ENCODE results near the gene LRRC3.

The LRRC3 gene

DNA sequence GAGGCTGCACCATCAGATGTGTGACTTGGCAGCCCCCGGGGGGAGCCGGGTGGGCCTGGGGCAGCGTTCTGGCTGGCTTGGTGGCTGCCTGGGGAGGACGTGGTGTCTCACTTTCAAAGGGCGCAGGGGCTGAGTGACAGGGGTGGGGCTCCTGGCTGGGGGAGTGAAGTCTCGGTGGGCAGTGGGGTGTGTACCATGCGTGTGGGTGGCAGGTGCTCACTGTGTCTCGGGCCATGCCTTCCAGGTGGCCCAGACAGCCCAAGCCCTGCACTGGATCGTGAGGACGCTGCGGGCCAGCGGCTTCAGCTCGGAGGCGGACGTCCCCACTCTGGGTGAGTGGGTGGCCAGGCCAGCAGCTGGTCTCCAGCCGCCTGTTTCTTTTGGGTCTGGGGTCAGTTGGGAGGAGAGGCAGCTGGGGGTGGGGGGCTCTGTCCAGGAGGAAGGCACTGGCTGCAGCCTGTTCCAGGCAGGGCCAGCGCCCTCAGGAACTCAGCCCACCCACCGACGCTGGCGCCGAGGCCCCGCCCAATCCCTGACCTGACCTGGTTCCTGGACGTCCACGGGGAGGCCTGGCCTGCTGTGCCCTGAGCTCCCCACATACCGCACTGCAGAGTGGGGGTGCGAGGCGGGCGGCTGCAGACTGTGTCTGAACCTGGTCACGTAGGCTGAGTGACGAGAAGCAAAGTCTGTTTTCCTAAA lies 30.6 kb upstream of the LRRC3 start:
- DNase-seq (ENCODE audit: low spot score): no peak

DNA sequence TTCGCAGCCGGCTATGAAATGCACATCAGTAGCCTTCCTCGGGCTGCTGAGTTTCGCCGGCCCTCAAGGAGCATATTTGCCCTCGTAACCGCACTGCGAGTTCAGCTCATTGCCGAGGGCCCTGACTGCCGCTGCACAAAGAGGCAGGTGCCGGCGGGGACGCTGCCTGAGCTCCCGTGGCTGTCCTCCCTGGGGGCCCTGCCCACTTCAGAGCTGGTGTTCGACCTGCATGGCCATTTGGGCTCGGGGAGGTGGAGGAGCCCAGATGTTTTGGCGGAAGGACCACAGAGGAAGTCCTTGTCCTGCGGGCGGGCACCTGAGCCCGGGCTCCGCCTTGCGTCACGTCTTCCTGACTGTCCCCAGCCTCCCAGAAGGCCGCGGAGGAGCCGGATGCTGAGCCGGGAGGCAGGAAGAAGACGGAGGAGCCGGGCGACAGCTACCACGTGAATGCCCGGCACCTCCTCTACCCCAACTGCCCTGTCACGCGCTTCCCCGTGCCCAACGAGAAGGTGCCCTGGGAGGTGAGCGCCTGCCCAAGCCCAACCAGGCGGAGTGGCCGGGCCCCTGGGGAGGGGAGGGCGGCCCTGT lies 29.9 kb upstream of the LRRC3 start:
- DNase-seq (ENCODE audit: low spot score): no peak

DNA sequence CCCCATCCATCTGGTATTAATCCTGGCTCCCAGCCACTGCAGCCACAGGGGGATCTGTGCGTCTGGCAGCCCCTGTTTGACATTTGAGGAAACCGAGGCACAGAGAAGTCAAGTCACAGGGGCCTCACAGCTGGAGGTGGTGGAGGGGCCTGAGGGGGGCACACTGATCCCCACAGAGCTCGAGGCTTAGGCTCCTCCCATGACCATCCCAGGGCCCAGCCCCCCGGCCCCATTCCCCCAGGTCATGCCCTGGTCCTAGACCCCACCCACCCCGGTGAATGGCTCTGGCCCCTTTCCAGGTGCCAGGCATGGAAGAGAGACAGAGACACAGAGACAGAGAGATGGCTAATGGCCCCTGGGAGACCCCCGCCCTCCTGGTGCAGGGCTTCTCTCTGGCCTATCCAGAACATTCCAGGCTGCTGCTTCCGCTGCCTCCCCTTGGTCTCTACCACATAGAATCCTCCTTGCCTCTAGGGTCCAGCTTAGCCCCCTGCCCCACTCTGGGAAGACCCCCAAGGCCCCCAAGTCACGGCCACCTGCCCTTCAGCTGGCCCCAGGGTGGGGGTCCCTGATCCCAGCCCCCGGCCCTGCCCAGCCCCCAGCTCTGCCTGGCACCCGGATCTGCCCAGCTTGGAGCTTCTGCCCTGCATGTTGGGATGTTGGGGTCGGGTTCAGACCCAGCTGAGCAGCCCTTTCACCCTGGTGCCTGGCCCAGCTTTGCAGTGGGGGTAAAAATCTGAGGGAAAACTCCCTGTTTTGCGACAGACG lies 29.2 kb upstream of the LRRC3 start:
- DNase-seq (ENCODE audit: low spot score): no peak

DNA sequence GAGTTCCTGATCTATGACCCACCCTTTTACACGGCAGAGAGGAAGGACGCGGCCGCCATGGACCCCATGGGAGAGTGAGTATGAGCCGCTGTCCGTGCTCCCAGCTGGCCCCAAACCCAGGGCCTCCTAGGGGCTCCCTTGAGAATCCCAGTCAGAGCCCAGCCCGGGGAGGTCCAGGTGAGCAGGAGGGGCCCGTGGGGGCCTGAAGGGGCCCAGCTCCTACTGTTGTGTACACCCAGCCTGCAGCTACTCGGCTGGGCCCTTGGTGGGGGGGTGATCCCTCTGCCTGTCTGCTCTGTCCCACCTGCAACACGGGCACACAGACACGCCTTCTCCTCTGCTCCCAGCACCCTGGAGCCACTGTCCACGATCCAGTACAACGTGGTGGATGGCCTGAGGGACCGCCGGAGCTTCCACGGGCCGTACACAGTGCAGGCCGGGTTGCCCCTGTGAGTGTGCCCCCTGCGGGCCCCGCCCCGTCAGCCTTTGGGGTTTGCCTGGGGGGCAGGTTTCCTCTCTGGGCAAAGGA lies 28.6 kb upstream of the LRRC3 start:
- no peak for DNase-seq (ENCODE audit: low spot score)

DNA sequence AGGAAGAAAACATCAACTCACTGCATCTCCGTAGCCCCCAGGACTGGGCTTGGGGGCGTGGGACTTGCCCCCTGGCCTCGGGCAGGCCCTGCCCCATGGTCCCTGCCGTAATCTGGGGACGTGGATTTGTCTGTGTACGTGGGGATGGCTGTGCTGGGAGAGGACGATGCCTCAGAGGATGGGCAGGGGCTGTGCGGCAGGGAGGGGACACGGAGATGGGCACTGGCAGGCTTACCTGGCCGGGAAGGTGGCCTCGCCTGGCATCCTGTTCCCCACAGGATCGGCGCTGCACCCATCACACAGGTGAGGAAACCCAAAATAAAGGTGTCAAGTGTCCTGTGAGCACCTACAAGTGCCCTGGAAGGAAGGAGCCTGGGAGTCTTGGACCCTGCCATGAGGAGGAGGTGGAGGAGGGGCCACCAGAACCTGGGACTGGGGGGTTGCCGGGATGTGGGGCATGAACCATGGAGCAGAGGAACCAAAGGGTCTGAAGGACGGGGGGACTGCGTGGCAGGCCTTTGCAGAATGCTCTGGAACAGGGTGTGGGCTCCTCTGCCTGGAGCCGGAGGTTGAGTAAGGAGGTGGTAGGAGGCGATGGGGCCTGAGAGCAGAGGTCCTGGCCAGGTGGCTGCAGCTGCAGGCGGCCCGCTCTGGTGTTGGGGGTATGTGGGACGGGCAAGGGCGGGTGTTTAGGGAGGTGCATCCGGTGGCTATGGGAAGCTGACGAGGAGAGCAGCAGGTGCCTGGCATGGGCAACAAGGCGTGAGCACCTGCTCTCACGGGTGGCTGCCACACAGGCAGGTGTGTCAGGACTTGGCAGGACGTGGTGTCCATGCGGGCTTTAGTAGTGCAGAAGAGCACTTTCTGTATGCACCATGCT lies 27.8 kb upstream of the LRRC3 start:
- DNase-seq (ENCODE audit: low spot score): no peak

DNA sequence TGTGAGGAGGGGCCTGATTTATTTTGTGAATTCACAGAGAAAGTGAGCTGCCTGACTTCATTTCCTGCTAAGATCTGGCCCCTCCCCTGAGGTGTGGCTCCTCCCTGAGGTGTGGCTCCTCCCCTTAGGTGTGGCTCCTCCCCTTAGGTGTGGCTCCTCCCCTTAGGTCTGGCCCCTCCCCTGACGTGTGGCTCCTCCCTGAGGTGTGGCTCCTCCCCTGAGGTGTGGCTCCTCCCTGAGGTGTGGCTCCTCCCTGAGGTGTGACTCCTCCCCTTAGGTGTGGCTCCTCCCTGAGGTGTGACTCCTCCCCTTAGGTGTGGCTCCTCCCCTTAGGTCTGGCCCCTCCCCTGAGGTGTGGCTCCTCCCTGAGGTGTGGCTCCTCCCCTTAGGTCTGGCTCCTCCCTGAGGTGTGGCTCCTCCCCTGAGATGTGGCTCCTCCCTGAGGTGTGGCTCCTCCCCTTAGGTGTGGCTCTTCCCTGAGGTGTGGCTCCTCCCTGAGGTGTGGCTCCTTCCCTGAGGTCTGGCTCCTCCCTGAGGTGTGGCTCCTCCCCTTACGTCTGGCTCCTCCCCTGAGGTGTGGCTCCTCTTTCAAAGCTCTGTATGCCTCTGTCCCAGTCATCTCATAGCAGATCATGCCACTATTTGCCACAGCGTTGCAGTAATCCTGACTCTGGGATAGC lies 26.9 kb upstream of the LRRC3 start:
- no peak for DNase-seq (ENCODE audit: low spot score)

DNA sequence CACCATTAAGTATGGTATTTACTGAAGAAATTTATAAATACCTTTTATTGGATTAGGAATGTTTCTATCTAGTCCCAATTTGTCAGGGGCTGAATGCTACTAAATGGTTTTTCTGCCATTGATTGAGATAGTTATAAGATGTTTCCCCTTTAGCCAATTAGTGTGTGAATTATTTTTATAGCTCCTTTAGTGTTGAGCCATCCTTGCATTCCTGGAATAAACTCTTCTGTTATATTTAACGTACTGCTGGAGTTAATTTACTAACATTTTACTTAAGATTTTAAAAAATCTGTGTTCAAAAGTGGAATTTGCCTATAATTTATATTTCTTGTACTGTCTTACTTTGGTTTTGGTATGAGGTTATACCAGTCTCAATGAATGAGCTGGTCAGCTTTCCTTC lies 25.4 kb upstream of the LRRC3 start:
- DNase-seq (ENCODE audit: low spot score): no peak

DNA sequence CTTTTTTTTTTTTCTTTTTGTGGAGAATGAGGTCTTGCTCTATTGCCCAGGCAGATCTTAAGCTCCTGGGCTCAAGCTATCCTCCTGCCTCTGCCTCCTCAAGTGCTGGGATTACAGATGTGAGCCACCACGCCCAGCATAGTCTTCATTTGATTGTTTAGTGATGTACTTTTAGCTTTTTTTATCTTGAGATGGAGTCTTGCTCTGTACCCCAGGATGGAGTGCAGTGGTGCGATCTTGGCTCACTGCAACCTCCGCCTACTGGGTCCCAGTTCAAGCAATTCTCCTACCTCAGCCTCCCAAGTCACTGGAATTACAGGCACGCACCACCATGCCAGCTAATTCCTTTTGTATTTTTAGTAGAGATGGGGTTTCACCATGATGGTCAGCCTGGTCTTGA lies 24.0 kb upstream of the LRRC3 start:
- no peak for DNase-seq (ENCODE audit: low spot score)

DNA sequence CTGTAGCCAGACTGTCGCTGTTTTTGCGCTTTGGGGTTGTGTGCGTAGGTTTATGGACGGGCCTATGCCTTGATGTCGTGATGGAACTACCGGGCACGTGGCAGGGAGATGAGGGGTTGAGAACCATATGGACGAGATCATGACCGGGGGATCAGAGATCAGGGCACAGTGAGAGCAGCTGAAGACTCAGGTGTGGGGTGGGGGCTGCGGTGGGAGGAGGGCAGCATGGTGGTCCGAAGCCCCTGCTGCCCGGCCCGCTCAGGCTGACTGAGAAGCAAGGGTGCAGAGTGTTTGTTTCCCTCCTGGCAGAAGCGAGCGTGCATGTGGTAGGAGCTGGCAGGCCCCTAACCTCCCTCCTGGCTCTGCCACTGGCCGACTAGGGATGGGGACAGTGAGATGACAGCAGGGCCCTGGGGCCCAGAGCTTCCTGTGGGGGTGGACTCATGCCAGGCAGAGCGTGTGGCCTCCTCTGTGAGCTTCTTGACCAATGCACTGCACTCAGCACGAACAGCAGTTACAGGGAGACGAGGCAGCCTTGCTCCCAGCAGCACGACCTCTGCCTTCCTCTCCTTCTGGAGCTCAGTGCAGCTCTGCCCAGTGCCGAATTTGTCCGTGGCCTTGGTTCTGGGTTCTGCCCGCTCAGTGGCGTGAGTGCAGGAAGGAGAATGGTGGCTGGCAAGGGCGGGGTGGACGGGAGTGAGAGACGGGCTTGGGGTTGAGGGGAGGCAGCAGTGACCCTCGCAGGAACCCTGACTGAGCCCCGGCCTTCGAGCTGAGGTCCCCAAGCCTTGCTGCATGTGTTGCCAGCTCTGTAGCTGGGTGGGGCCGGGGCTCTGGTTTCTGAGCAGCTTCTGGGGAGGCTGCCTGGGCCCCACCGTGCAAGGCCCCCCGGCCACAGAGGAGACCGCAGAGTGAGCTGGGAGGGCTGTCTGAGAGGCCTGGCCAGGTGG lies 22.2 kb upstream of the LRRC3 start:
- DNase-seq (ENCODE audit: low spot score): no peak

DNA sequence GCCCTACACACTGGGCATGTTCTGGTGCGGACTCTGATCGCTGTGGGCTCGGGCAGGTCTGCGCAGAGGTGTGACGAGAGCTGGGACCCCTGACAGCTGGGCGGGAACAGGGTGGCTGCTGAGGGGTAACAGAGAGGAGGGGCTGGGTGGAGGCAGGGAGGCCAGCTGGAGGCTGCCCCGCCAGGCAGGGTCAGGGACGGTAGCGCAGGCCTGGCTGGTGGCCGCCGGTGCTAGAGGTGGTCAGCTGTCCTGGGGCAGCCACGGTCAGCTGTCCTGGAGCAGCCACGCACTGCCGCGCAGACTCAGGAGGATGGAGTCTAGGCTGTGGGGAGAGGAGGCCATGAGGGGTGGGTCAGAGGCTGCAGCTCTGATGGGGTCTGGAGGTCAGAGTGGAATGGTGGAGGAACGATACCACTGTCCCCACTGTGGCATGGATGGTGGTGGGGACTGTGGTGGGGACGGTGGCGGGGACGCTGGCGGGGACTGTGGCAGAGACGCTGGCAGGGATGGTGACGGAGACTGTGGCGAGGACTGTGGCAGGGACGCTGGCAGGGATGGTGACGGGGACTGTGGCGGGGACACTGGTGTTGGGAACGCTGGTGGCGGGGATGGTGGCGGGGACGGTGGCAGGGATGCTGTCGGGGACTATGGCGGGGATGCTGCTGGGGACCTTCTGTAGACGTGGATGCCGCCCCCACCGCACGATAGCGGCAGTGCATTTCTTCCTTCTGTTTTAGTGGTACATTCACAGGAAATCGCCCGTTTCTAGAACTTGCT lies 21.3 kb upstream of the LRRC3 start:
- DNase-seq (ENCODE audit: low spot score): no peak

DNA sequence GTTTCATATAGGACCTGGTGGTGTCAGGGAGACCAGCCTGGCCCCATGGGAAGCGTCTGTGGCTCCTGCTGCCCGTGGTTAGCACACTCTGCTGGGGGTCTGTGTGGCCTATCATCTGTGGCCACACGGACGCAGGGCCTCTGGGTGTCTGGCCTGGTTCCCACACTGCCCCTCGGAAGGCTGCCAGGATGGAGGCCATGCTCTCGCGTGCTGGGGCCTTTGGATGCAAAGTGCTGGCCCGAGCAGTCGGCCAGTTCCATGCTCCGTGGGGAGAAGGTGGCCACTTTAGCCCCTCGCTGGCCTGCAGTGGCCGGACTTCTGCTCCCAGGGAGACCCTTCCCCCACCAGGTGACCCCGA lies 20.8 kb upstream of the LRRC3 start:
- no peak for DNase-seq (ENCODE audit: low spot score)

DNA sequence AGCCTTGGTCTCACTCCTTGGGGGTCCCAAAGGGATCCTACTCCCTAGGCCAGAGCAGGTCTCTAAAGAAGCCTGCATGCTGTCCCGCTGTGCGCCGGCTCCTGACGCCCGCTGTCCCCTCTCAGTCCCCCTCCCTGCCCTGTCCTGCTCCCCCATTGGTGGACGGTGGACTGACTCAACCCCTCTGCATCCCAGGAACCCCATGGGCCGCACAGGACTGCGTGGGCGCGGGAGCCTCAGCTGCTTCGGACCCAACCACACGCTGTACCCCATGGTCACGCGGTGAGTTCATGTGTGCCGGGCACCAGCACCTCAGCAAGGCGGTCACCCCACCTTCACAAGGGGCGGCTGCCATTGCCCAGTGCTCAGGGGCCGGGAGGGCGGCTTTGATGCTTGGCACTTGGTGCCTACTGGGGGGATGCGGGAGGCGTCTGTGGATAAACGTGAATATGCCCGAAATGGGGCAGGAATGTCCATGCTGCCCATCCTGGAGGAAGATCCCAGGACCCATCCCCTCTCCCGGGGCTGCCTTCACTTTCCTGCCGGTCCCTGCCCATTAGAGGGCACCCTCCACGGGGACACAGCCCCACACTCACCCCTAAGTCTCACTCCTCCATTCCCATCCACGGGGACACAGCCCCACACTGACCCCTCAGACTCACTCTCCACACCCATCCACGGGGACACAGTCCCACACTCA lies 20.2 kb upstream of the LRRC3 start:
- DNase-seq (ENCODE audit: low spot score): no peak

DNA sequence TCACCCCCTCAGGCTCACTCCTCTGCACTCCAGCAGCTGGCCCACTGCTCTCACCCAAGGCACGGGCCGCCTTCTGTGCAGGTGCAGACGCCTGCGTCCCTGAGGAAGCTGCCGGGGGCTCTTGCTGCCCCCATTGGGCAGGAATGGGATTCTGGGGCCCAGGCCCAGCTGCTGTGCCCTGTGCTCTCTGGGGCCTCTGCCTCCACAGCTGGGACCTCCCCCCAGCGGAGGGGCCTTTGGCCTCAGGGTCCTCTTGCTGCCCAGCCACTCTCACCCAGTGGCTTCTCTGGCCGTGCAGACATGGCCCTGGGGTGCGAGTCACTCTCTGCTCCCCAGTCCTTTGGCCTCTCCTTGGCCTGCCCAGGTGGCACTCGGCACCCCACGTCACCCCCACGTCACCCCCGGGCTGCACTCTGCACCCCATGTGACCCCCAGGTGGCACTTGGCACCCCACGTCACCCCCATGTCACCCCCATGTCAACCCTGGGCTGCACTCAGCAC lies 19.1 kb upstream of the LRRC3 start:
- DNase-seq (ENCODE audit: low spot score): no peak

DNA sequence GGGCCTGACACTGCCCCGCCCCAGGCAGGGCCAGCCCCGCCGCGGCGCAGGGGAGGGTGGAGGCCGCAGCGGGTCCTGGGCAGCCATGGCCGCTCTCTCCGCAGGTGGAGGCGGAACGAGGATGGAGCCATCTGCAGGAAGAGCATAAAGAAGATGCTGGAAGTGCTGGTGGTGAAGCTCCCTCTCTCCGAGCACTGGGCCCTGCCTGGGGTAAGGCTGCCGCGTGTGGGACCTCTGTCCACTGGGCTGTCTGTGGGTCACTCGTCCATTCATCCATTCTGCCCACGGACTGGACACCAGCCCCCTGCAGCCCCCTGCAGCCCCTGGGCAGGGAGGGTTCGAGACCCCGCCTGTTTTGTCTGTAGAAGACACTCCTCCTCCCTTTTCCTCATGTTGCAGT lies 18.4 kb upstream of the LRRC3 start:
- DNase-seq (ENCODE audit: low spot score): no peak

DNA sequence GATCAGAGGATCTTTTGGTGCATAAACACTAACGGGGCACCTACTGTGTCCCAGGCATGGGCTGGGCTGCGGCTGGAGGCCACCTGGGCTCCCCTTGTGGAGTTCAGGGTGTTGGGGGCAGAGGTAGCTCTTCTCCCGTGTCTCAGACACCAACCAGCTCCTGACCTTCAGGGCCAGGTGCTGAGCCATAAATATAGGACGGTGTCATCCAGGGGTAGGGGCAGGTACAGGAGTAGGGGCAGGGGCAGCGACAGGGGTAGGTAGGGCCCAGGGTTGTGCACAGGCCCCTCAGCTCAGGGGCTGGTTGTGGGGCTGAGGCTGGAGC lies 18.0 kb upstream of the LRRC3 start:
- no peak for DNase-seq (ENCODE audit: low spot score)

DNA sequence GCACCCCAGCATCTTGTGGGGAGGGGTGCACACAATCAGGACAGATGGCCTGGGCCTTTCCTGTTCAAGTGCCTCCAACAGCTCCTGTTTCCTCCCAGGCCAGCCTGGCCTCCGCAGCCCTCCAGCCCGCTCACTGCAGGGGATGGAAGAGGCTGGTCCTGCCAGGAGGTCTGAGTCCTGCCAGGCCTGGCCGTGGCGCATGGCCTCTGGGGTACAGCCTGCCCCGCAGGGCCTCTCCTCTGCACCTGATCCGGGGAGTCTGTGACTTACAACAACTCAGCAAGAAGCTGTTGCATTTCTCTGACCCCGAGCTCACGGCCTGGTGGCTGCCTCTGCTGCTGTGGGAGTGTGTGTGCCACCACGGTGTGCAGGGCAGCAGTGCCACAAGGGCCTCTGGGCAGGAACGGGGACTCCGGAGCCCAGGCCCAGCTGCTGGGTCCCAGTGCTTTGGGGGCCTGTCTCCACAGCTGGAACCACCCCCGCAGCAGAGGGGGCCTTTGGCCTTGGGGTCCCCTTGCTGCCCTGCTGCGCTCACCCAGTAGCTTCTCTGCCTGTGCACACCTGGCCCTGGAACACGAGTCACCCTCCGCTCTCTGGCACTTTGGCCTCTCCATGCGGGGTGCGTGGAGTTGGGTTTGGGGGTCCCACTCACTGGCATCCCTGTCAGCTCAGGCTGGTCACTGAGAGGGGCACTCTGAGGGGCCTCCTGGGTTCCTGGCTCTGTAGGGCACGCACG lies 17.4 kb upstream of the LRRC3 start:
- DNase-seq (ENCODE audit: low spot score): no peak

DNA sequence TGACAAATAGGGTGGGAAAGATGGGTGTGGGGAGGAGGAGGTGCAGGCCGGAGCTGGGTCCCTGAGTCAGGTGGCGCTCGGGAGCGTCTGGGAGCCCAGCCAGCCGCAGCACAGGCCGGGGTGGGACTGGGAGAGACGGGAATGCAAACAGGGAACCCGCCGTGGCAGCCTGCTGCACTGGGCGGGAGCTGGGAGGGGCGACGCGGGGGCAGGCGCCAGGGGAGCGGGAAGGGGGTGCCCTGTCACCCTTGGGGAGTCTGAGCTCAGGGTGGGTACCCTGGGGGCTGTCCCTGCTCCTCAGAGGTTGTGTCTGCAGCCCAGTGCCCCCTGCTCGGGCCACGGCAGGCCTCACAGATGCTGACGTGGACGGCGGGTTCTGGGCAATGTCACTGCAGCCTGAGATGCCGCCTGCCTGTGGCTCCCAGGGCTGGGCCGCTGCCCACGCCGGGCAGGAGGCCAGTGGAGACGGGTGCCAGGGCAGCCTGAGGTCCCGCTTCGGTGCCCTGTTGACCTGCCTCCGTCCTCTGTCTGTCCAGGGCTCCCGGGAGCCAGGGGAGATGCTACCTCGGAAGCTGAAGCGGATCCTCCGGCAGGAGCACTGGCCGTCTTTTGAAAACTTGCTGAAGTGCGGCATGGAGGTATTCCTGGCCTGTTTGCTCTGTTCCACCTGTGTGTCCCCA lies 16.6 kb upstream of the LRRC3 start:
- no peak for DNase-seq (ENCODE audit: low spot score)

DNA sequence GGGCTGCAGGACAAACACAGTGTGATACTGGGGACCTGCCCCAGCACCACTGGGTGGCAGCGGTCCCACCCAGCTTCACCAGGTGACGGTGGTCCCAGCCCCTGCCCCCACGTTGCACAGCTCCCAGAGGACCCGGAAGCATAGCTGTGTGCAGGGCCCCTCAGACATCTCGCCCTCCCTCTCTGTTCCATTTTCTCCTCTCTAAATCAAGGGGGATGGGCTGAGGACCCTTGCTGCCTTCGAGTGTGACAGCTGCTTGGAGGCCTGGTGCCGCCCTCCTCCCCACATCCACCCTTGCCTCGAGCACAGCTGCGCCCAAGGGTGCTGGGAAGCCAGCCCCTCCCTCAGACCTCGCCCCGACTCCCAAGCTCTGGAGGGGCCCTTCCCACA lies 16.1 kb upstream of the LRRC3 start:
- no peak for DNase-seq (ENCODE audit: low spot score)
